Retina (tissue), 1 donor: Measurements from ENCODE around the gene TBC1D8.

Experiments
- DNase-seq: peaks from one replicate; pipeline ENCODE4 v3.0.0-alpha.2; 2016

The TBC1D8 gene

GRCh38 chr2:101162561-101163330 lies 11.6 kb upstream of the TBC1D8 start:
- DNase-seq: no peak

- no peak for DNase-seq
These were observed 10.5 kb upstream of the TBC1D8 start for GRCh38 chr2:101161658-101162057.

GRCh38 chr2:101160454-101160853 lies 9.3 kb upstream of the TBC1D8 start:
- DNase-seq: no peak

- DNase-seq: no peak
These were observed 8.3 kb upstream of the TBC1D8 start for GRCh38 chr2:101159526-101159925.

- DNase-seq: no peak
These were observed 6.1 kb upstream of the TBC1D8 start for GRCh38 chr2:101157272-101157671.

- peak; percentile 20 for DNase-seq
These were observed 2.6 kb upstream of the TBC1D8 start for GRCh38 chr2:101153787-101154186.

- peak; percentile 20 for DNase-seq
These were observed 2.0 kb upstream of the TBC1D8 start for GRCh38 chr2:101153077-101153707.

GRCh38 chr2:101152272-101153076 lies 1.3 kb upstream of the TBC1D8 start:
- DNase-seq: peak; percentile 65

GRCh38 chr2:101151859-101152271 lies 683 bp upstream of the TBC1D8 start:
- peak; percentile 81 for DNase-seq

GRCh38 chr2:101150306-101151145 lies 656 bp downstream of the TBC1D8 start:
- peak; percentile 75 for DNase-seq

- DNase-seq: peak; percentile 26
These were observed 1.7 kb downstream of the TBC1D8 start for GRCh38 chr2:101149241-101150192.

GRCh38 chr2:101148777-101149176 lies 2.4 kb downstream of the TBC1D8 start:
- no peak for DNase-seq

GRCh38 chr2:101147971-101148370 lies 3.2 kb downstream of the TBC1D8 start:
- DNase-seq: no peak

- DNase-seq: no peak
These were observed 4.1 kb downstream of the TBC1D8 start for GRCh38 chr2:101147062-101147461.

- DNase-seq: no peak
These were observed 4.6 kb downstream of the TBC1D8 start for GRCh38 chr2:101146535-101146934.

- no peak for DNase-seq
These were observed 5.8 kb downstream of the TBC1D8 start for GRCh38 chr2:101145406-101145805.

GRCh38 chr2:101142163-101142562 lies 9.0 kb downstream of the TBC1D8 start:
- no peak for DNase-seq

- no peak for DNase-seq
These were observed 10.1 kb downstream of the TBC1D8 start for GRCh38 chr2:101140978-101141655.

GRCh38 chr2:101140237-101140636 lies 10.9 kb downstream of the TBC1D8 start:
- no peak for DNase-seq

GRCh38 chr2:101139495-101139894 lies 11.7 kb downstream of the TBC1D8 start:
- no peak for DNase-seq
